ENCODE measurements around the gene MAN1A1.

GRCh38 chr6:119172824-119173223 is 176.7 kb downstream of the MAN1A1 start:
- TF ChIP-seq, protein P1, sequence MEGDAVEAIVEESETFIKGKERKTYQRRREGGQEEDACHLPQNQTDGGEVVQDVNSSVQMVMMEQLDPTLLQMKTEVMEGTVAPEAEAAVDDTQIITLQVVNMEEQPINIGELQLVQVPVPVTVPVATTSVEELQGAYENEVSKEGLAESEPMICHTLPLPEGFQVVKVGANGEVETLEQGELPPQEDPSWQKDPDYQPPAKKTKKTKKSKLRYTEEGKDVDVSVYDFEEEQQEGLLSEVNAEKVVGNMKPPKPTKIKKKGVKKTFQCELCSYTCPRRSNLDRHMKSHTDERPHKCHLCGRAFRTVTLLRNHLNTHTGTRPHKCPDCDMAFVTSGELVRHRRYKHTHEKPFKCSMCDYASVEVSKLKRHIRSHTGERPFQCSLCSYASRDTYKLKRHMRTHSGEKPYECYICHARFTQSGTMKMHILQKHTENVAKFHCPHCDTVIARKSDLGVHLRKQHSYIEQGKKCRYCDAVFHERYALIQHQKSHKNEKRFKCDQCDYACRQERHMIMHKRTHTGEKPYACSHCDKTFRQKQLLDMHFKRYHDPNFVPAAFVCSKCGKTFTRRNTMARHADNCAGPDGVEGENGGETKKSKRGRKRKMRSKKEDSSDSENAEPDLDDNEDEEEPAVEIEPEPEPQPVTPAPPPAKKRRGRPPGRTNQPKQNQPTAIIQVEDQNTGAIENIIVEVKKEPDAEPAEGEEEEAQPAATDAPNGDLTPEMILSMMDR (IDR thresholded peaks at IDR 0.05) = no peak
- TF ChIP-seq POLR2A (IDR thresholded peaks at IDR 0.05) = no peak

Measured in thyroid gland (tissue), 4 donors.